Measurements from ENCODE around the gene MR1. TPM values are rescaled to one million over a fixed set of nuclear protein-coding genes. Genes with fewer than 3 reads are reported as not detected.

Gene MR1
- total RNA-seq, 1 experiment from 2014 or later, result 6.6 TPM

DNA sequence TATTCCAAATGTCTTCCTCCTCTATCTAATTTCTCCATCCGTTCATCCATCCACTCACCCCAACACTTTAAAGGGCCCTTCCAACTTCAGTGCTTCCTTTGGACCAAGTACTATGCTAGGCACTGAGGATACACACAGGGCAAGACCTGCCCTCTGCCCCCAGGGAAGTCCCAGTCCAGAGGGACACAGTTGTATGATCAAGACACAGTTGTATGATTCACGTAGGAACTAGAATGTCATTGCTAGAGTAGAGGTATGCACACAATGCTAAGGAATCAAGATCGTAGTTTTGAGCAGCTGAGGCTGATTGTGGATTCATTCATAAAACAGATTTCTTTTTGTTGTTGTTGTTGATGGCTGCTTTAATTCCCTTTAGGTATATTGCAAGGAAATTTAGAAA, 43.1 kb downstream of the MR1 start:
- ATAC-seq (no peak), DNase-seq (ENCODE audit: low read depth, low spot score) (no peak)
- CTCF ChIA-PET, result interaction anchor here (0.9 kb wide), 1 partner anchor 65 kb away, joined by 3 read pairs; no protein-coding TSS in a partner anchor
- H4K20me1 ChIP-seq (ENCODE audit: insufficient read depth), result no peaks in the 10 kb centered on the region
- H3K27me3 ChIP-seq (ENCODE audit: insufficient read depth, low read length), result no peaks in the 10 kb centered on the region
- no peaks in the 10 kb centered on the region for H3K9me2 ChIP-seq (ENCODE audit: insufficient read depth)
- H3K79me2 ChIP-seq (ENCODE audit: insufficient read depth, low read length), result no peaks in the 10 kb centered on the region
- H3K9ac ChIP-seq (ENCODE audit: low read length), result no peak overlapping the region
- TF ChIP-seq, protein P1, sequence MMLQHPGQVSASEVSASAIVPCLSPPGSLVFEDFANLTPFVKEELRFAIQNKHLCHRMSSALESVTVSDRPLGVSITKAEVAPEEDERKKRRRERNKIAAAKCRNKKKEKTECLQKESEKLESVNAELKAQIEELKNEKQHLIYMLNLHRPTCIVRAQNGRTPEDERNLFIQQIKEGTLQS (IDR thresholded peaks at IDR 0.05), result no peak
- TF ChIP-seq SIN3A (IDR thresholded peaks at IDR 0.05; ENCODE audit: low read depth), result no peak
- no peaks in the 10 kb centered on the region for H3K36me3 ChIP-seq (ENCODE audit: control insufficient read depth in 1 of 2, insufficient read depth in 2 of 2, low read length in 2 of 2)
- H2AFZ ChIP-seq (ENCODE audit: low read depth, low read length, poor library complexity, severe bottlenecking), result no peak overlapping the region
- no peak overlapping the region for H3K27ac ChIP-seq (ENCODE audit: low read depth, low read length)
- BruUV-seq (replicated peaks), result no TSS peak
- H3K4me3 ChIP-seq (replicated peaks in 1 of 2; ENCODE audit: low read depth in 1 of 2, low read length in 2 of 2), result no peak overlapping the region
- RAD21 ChIA-PET (ENCODE audit: low non-redundant PET in 1 of 2, low total read pairs in 2 of 2, uncharacterized antibody in 2 of 2, unreplicated experiment in 2 of 2), result no interaction called here
- intact Hi-C loops (cut with micrococcal nuclease), result no loop called here
- POLR2A ChIA-PET, result no interaction called here
- H3K4me1 ChIP-seq (ENCODE audit: control insufficient read depth in 1 of 2, insufficient read depth in 2 of 2, low read length in 2 of 2), result peaks cover 19 to 34% of the 10 kb centered on the region in 2 experiments
- peak overlapping the region; percentile 70; the same call in 1 of the 2 replicates for H3K4me2 ChIP-seq (ENCODE audit: low read length)
- no peaks in the 10 kb centered on the region for H3K9me3 ChIP-seq (ENCODE audit: control insufficient read depth in 1 of 2, insufficient read depth in 1 of 2, low read depth in 1 of 2, low read length in 2 of 2)

DNA sequence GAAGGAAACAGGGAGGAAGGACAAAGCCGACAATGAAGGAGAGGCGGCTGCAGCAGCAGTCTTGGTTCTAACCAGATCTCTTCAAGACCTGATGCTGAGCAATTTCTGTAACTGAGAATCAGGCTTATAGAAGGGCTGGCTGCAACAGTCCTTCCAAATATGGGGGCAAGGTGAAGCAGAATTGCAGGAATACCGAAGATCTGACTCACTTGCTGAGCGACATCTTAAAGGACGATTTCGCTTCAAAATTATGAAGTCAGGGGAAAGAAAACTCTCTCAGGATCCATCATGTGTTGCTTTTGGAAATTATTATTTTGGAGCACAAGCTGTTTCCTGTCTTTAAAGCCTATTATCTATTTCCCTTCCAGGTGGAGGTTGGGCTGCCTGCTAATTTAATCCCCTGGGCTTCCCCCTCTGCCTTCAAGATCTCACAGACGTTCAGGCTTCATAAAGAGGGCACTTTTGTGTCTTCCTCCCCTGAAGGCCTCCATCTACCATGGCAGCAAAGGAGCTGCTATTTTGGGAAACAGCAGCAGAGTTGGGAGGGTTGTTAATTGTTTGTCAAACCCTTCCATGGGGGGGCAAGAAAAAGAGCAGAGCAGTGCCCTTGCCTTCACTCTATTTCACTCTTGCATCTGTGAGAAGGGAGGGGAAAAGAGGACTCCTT, 43.9 kb downstream of the MR1 start:
- intact Hi-C loops (cut with micrococcal nuclease), result no loop called here
- H3K4me2 ChIP-seq (ENCODE audit: low read length), result peak overlapping the region; percentile 70
- no peaks in the 10 kb centered on the region for H3K27me3 ChIP-seq (ENCODE audit: insufficient read depth, low read length)
- ChIA-PET POLR2A (no interaction called here), RAD21 (ENCODE audit: low non-redundant PET in 1 of 2, low total read pairs in 2 of 2, uncharacterized antibody in 2 of 2, unreplicated experiment in 2 of 2) (no interaction called here), CTCF (no interaction called here)
- no peaks in the 10 kb centered on the region for H3K36me3 ChIP-seq (ENCODE audit: control insufficient read depth in 1 of 2, insufficient read depth in 2 of 2, low read length in 2 of 2)
- 0 out of 4 replicates have a peak overlapping the region, but pooled peaks of 1 of the 2 experiments have one; percentile 24 for H3K4me3 ChIP-seq (replicated peaks in 1 of 2; ENCODE audit: low read depth in 1 of 2, low read length in 2 of 2)
- no peaks in the 10 kb centered on the region for H3K9me3 ChIP-seq (ENCODE audit: control insufficient read depth in 1 of 2, insufficient read depth in 1 of 2, low read depth in 1 of 2, low read length in 2 of 2)
- H3K9ac ChIP-seq (ENCODE audit: low read length), result peak overlapping the region; percentile 33; the same call in 1 of the 2 replicates
- no peaks in the 10 kb centered on the region for H4K20me1 ChIP-seq (ENCODE audit: insufficient read depth)
- peak; percentile 46; the same call in 1 of the 2 replicates for ATAC-seq
- no peak overlapping the region for H3K27ac ChIP-seq (ENCODE audit: low read depth, low read length)
- H3K79me2 ChIP-seq (ENCODE audit: insufficient read depth, low read length), result no peaks in the 10 kb centered on the region
- no peaks in the 10 kb centered on the region for H3K9me2 ChIP-seq (ENCODE audit: insufficient read depth)
- BruUV-seq (replicated peaks), result no TSS peak
- TF ChIP-seq JUND (IDR thresholded peaks at IDR 0.05) (no peak), CEBPB (IDR thresholded peaks at IDR 0.05; ENCODE audit: low read depth) (no peak), SRF (IDR thresholded peaks at IDR 0.05; ENCODE audit: low read depth) (peak; percentile 77), POLR2A (IDR thresholded peaks at IDR 0.05; ENCODE audit: borderline replicate concordance, extremely low read depth, insufficient read depth, insufficient read length) (no peak), FOSL1 (IDR thresholded peaks at IDR 0.05; ENCODE audit: low read depth) (peak; percentile 24; the same call in 1 of the 2 replicates)
- peaks cover 19 to 34% of the 10 kb centered on the region in 2 experiments for H3K4me1 ChIP-seq (ENCODE audit: control insufficient read depth in 1 of 2, insufficient read depth in 2 of 2, low read length in 2 of 2)
- DNase-seq (ENCODE audit: low read depth, low spot score), result no peak
- H2AFZ ChIP-seq (ENCODE audit: low read depth, low read length, poor library complexity, severe bottlenecking), result peak overlapping the region; percentile 94

Measured in HCT116 (cell line).